ENCODE data around the gene DNAH17.
A peak's percentile ranks its signal among the peaks of the same experiment; 100 is the strongest.
"Not testable (repeated sequence)": the region's sequence is repeated elsewhere in the genome, so short reads cannot be mapped to it uniquely, and the experiment has no call there.

The DNAH17 gene

DNA sequence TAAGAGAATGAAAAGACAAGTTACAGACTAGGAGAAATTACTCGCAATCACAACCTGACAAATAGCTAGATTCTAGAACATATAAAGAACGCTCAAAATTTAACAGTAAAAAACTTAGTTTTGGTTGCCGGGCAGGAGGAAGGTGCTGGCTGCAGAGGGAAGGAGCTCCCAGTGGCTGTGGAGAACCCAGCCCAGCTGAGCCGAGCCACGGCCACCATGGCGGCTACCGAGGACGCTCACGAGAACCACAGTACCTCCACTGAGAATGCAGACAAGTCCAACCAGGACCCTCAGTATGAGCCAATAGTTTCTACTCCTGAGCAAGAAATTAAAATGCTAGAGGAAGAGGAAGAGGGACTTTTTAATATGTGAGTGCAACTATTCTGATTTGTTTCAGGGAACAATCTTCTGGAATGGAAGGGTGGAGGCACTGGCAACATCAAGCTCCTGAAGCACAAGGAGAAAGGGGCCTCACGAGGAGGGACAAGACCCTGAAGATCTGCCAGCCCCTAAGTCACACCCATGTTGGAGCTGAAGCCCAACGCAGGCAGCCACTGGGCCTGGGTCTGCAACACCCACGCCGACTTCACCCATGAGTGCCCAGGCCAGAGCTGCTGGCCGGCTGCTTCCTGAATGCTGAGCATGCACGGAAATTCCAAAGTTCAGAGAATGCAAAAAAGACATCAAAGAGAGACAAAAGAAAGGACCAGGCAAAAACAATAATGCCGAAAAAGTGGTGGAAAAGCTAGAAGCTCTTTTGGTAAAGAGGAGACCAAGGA, 55.0 kb downstream of the DNAH17 start:
- DNase-seq: no peak

DNA sequence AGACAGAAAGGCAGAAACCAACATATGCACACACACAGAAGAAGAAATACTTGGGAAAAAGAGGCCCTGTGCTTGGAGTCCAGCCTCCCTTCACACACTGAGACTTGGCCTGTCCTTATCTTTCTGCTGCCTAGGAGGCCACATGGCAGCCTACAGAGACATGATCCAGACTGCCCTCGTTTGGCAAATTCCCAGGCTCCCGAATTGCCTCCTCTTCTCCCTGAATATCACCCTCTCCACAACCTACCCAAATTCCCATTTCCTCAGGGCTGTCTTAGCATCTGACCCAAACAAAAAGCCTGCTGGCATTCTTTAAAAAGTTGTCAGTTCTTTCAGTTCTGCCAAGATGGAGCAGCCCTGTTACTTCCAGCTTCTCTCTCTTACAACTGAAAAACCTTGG, 59.8 kb downstream of the DNAH17 start:
- DNase-seq: no peak

DNA sequence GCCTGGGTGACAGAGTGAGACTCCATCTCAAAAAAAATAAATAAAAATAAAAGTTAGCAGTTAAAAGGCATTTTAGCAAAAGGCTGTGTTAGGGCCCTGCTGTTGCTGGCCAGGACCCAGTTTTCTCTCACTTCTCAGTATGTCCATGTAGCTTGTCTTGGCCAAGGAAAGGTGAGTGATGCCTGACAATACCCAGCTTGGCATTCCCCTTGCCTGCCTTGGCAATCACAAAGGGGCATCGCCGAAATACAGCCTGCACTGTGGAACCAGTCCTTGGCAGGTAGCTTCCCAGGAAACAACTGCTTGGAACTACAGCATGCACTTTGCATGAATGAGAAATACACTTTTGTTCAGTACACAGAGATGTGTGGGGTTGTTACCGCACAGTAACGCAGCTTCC, 61.7 kb downstream of the DNAH17 start:
- no peak for DNase-seq

DNA sequence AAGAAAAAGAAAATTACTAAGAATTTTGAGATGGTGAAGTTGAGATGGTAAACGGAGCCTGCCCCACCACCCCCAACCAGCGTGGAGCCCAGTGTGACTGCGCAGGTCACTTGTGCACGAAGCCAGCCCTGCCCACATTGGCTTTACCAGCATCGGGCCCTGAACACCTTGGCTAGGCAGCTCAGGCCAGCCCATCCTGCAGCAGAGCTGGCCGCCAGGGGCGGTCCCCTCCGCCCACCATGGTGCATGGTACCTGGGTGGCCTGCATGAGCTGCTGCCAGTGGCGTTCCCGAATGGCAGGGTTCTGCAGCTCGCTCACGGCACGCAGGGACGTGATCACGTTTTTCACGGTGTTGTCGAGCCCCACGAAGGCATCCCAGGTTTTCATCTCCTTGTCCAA, 62.7 kb downstream of the DNAH17 start:
- no peak for DNase-seq

DNA sequence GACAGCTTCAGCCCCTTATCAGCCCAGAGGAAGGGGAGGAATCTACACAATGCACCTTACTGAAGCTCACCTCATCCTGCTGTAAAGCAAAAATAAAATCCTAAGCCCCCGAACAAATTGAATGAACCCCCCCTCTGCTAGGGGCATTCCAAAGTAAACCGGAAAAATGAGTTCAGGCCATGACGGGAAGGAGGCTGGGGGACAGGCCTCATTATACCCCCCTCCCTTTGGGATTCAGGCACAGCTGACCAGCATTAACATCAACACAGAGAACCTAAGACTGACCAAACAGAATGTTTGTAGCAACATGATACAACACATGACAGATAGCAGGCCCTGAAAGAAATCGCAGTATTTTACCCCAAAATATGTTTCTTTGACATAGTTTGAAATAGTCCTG, 64.2 kb downstream of the DNAH17 start:
- no peak for DNase-seq

DNA sequence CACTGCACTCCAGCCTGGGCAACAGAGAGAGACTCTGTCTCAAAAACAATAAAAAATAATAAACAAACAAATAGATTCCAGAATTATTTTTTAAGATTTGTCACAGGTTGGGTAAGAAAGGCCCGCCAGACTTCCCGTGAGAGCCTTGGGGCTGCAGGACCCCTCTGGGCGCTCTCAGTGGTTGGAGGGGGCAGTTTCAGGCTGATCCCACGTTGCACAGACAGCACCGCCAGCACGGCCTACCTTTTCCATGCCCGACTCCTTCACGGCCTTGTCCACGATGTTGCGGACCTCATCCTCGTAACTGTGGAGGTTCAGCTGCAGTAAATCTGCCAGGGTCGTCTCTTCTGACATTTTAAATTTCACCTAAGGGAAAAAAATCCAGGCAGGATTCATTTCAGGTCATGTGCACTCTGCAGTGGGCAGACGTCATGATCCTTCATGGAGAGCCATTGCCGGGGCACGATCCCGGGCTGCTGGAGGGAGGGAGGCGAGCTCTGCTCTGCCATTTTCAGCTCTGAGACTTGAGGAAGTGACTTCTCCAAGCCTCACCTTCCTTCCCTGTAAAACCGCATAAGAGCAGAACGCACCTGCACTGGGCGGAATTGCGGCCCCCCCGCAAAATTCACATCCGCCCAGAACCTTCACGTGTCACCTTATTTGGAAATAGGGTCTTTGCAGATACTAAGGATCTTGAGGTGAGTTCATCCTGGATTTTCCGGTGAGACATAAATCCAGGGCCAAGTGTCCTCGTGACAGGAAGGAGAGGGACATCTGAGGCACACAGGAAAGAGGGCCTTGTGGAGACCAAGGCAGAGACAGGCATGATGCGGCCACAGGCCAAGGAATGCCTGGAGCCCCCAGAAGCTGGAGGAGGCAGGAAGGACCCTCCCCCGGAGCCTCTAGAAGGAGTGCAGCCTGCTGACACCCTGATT, 66.8 kb downstream of the DNAH17 start:
- DNase-seq: no peak

DNA sequence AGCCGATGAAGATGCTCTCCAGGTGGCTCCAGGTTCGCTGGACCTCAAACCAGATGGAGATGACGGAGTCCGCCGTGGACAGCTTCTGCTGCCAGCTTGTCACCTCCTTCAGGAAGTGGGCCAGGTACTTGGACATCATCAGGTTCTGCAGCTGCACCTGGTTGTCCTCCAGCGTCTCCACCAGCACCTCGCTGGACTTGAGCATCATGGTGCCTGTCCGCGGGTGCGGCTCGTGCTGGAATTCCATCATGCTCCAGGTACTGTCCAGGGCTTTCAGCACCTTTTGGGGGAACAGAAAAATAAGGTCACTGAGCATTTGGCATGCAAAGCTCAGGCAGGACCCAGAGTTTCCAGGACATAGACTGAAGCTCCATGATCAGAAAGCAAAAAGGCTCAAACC, 69.7 kb downstream of the DNAH17 start:
- no peak for DNase-seq

DNA sequence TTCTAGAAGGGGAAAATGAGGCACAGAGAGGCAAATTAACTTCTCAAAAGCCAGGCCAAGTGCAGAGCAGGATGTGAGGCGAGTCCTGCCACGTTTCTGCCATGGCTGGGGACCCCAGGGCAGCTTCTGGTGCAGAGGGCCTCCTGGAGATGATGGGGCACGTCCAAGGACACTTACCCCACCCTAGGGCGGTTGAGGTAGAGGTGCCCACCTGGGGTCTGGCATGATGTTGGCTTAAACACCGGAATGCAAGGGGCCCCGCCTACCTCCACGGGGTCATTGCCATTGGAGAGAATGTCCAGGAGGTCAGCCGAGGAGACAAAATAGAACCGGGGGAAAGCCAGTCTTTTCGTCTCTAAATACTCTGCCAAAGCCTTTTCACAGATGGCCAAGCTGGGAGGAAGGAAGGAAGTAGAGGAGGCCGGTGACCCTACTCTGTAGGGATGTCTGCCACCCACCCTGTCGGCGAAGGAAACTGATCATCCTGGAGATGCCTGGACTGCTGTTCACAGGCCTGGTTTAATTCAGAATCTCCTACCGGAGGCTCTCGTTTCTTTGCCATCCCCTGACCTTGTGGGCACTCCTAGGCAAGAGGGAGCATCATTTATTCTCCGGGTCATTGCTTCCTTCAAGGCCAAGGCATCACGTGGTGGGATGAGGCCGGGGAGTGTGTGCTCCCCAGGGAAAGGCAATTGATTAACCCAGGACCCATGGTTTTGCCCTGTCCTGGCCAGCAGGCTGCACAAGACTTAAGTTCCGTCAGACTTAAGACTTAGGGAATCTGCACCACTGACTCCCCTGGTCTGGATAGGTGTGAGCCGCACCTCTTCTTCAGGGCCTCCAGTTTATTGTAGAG, 70.5 kb downstream of the DNAH17 start:
- no peak for DNase-seq

DNA sequence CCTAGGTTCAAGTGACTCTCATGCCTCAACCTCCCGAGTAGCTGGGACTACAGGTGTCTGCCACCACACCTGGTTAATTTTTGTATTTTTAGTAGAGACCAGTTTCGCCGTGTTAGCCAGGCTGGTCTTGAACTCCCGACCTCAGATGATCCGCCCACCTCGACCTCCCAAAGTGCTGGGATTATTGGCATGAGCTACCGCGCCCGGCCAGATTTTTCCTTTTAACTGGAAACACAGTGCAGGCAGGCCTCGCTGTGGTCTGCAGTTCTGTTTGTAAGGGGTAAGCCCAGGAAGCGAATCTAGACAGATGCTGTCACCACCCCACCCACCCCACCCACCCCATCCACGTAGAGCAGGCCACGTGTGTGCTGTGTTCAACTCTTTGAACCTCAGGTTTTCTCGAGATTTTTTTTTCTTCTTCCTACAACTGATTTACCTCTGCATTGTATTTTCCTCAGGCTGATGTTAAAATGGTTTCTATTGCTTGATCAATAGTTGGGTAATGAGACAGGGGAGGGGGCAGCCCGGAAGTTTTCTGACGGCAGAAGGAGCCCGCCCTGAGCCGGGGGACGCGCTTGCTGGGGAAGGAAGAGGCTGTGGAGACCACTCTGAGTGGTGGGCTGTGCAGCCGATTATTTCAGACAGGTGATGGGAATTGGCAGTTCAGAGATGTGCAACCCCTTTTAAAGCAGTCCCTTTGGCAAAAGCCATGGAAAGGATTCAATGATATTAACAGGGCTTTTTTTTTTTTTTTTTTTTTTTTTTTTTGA, 72.9 kb downstream of the DNAH17 start:
- DNase-seq: no peak

DNA sequence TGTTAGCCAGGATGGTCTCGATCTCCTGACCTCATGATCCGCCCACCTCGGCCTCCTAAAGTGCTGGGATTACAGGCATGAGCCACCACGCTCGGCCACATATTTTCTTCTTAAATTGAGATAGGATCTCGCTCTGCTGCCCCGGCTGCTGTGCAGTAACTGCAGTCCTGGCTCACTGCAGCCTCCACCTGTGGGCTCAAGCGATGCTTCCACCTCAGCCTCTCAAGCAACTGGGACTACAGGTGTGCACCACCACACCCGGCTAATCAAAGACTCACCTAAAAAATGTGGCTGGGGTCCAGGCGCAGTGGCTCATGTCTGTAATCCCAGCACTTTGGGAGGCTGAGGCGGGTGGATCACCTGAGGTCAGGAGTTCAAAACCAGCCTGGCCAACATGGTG, 73.8 kb downstream of the DNAH17 start:
- DNase-seq: not testable (repeated sequence)

DNA sequence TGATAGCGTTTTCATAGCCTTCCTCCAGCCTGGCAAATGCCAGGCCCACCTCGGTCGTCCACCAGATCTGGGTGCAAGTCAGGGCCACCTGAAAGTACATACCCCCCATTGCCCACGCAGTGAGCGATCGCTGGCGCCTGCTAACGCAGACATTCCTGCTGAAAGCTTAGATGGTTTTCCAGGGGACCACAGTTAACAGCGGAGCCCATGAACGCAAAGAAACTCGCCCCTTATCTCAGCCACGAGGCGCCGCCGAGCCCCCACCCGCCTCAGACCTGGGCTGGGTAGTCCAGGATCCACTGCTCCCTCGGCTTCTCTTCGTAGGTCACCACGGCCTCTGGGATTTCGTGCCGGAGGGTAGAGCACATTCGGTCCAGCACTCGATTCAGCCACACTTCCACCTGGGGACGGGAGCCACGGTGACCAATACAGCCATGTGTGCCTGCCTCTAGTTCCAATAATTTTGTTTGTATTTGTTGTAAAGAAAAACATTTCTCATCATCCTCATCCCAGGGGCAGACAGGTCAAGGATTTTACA, 74.5 kb downstream of the DNAH17 start:
- DNase-seq: no peak

DNA sequence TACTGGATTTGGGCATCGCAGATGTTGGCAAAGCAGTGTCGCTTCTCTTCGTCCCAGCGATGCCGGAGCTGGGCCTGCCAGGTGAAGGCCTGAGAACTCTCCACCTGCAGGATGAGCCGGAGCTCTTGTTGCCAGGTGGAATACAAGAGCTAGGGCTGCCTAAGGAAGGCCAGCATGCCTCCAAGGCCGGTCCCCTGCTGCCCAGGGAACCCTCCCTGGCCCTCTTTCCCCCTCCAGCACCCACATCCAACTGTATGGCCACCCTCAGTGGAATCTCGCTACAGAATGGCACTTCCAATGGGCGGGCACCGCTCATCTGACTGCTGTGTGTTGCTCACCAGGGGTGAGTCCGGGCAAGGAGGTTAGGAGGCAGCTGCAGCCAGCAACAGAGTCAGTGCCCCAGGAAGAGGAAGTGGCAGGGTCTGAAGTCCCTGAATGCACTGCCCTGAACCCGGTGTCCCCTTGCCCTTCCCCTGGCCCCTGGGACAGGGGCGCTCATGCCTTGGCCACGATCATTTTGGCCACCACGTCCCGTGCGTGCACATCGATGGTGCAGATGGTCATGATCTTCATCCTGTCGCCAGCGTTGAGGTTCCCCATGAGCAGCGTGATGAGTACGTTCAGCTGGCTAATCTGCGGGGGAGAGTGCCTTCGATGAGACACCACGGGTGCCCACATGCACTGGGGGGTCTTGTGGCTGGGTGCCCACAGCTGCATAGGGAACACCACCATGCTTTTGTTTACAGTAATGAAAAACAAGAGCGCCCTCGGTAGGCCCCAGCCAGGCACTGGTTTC, 75.8 kb downstream of the DNAH17 start:
- DNase-seq: no peak

DNA sequence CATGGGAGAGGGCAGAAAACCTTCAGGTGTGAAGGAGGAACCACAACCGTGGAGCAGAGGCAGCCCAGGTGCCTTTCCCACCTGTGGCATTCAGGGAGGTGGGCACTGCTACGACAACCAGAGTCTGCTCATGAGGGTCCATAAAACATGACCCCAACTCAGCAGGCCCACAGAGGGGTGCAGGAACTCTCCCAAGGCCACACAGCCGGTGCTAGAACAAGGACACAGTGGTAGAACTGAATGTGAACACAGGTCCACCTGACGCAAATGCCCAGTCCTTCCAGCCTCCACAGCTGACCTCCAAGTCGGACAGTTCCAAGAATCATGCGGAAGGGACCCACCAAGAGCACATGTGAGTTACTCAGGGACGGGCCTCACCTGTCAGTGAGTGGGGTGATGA, 76.4 kb downstream of the DNAH17 start:
- DNase-seq: no peak

DNA sequence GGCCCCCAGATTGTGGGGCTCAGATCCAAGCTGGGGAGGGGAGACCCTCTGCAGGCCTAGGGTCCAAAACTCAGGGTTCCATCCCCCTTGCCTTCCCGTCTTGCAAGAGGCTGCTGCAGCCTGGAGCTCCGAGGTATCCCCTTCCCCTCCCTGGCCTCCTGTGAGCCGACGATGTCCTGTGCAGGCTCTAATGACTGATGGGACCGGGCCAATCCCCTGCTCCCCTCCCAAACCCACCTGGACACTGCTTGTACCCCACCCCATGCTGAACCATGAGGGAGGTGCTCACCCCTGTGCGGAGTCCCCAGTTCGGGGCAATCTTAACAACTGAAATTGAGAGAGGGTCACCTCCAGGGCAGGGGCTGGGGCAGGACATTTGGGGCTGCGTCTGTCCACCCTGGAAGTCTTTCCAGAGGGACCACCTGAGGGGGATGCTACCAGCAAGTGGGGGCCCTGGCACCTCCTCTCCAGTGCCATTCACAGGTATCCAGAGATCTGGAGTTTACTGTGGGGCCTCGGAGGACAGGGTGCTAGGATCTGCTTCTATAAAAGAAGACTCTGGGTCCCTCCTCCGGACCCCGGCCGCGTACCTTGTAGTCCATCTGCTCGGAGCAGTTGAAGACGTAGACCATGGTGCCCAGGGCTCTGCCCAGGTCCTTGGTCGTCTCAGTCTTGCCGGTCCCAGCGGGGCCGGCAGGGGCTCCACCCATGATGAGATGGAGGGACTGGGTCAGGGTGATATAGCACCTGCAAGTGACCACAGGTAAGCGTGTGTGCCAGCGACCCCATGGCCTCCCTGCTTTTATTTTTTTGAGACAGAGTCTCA, 77.3 kb downstream of the DNAH17 start:
- DNase-seq: no peak

DNA sequence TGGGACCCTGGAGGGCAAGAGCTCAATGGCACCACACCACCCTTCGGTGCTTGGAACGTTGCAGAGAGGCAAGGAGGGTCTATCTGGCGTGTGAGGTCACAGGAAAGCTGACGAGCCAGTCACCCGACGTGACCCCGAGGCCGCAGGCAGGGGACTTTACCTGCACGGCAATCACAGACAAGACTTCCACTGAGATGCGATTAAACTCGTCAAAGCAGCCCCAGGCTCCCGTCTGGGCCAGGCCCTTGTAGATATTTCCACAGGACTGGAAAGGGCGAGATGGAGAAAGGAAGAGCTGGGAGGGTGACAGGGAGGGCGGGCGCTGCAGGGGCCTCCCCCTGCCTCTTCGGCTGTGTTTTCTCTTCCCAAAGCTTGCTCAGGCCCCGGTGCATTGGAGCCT, 78.3 kb downstream of the DNAH17 start:
- DNase-seq: no peak

DNA sequence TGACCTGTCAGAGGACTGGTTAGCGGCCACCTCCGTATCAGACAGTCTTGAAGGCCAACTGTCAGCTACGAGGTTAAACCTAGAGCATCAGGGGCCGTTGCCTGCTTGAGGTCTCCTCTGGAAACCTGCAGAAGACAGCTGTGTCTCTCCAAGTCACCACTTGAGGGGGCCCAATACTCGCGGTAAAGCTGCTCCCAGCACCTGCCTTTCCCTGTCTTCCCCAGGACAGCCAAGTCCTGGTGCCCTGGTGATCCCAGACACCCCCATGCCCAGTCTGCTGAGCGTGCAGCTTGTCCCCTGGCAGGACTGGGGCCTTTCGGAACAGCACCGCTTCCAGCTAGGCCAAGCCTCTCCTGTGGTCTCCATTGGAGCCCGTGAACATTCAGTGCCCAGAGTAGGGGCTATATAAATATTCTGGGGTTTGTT, 80.1 kb downstream of the DNAH17 start:
- peak; percentile 72 for DNase-seq

DNA sequence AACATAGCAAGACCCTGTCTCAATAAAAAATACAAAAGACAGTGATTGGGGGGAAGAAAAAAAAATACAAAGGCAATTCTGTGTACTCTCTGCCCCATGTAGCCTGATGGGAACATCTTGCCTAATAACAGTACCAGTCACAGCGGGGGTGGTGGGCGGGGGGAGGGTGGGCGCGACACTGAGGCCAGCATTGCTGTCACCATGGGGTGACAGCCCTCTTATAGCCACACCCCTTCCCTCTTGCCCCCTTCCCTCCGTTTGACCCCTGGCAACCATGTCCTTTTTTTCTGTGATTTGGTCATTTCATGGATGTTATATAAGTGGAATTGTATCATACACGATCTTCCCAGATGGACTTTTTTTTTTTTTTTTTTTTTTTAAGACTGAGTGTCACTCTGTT, 80.9 kb downstream of the DNAH17 start:
- DNase-seq: no peak

DNA sequence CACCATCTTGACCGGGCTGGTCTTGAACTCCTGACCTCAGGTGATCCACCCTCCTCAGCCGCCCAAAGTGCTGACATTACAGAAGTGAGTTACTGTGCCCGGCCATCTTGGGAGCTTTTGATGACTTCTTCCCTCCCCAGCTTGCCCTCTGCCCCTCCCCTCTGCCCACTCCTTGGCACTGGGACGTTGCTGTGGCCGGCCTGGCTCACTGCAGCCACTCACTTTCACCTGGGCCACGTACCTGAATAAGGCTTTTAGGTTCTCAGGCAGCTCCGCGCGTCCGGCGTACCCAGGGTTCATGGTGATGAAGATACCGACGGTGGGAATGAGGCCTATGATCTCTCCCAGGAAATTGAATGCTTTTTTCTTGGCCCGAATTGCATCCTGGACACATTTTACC, 81.6 kb downstream of the DNAH17 start:
- no peak for DNase-seq

DNA sequence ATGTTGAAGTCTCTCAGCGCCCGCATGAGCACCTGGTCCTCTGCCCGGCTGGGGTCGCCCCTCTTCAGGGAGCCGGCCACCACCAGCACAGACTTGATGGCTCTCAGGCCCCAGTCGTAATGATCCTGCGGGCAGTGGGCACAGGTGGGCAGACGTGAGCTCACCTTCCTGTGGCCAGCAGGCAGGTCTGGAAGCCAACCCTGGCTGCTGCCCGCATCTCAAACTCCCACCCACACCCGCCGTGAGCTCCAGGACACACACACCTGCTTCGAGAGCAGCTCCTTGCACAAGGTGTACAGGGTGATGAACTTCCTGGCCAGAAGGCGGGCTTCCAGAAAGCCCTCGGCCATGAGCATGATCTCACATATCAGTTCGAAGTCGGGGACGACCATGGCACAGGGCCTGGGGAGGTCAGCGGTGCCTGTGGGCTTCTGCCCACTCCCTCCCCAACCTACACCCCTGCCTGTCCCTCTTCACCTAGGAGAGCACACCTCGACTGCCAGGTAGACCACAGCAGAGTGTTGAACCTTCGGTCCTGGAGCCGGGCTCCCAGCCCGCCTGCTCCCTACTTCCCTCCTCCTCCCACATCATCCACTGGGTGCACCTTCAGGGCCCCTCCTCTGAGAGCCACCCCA, 82.4 kb downstream of the DNAH17 start:
- no peak for DNase-seq
